ENCODE results near the gene FOXP4. TPM values are rescaled to one million over a fixed set of nuclear protein-coding genes. Genes with fewer than 3 reads are reported as not detected.

The FOXP4 gene
- total RNA-seq, 2 donors from 2014 or later: 8.6 to 10.5 TPM

GRCh38 chr6:41546475-41546865 lies 289 bp downstream of the FOXP4 start:
- H3K27ac ChIP-seq: peak overlapping the region; percentile 74 to 88 (median 84)
- no peaks in the 10 kb centered on the region for H3K27me3 ChIP-seq
- WGBS, 2 donors: 0% methylated on average over 1 to 8 of the region's 67 CpGs
- intact Hi-C loops (cut with DNase I): no loop called here
- no peaks in the 10 kb centered on the region for H3K9me3 ChIP-seq
- peaks cover 47% of the 10 kb centered on the region for H3K4me1 ChIP-seq
- H3K4me3 ChIP-seq: peak overlapping the region in 1 of 2 donors; percentile 94
- TF ChIP-seq POLR2A (IDR thresholded peaks at IDR 0.05): peak in 1 of 3 donors; percentile 34
- TF ChIP-seq CTCF (IDR thresholded peaks at IDR 0.05): no peak
- ATAC-seq: peak; percentile 74
- no peaks in the 10 kb centered on the region for H3K36me3 ChIP-seq (replicated peaks in 1 of 2; ENCODE audit: insufficient read depth in 1 of 2, low read depth in 2 of 2)
- DNase-seq: no peak

- no peak for TF ChIP-seq CTCF (IDR thresholded peaks at IDR 0.05)
- peak in 2 of 3 donors; percentile 17 to 23 for TF ChIP-seq POLR2A (IDR thresholded peaks at IDR 0.05)
- Histone ChIP-seq H3K4me1 (peaks cover 54% of the 10 kb centered on the region), H3K4me3 (peak overlapping the region; percentile 56 to 94), H3K36me3 (replicated peaks in 1 of 2; ENCODE audit: insufficient read depth in 1 of 2, low read depth in 2 of 2) (no peaks in the 10 kb centered on the region), H3K27ac (peak overlapping the region; percentile 74 to 88 (median 84)), H3K27me3 (no peaks in the 10 kb centered on the region), H3K9me3 (no peaks in the 10 kb centered on the region)
- peak; percentile 42 for ATAC-seq
- 0 to 1% methylated on average over 24 to 51 of the region's 82 CpGs for WGBS, 2 donors
- DNase-seq: peak; percentile 57 to 66 (median 62)
- intact Hi-C loops (cut with DNase I): no loop called here
Measured at GRCh38 chr6:41546866-41547798, 951 bp downstream of the FOXP4 start.

- Histone ChIP-seq H3K27me3 (no peaks in the 10 kb centered on the region), H3K27ac (peak overlapping the region; percentile 74 to 88 (median 84)), H3K4me1 (peaks cover 59% of the 10 kb centered on the region), H3K4me3 (peak overlapping the region; percentile 56 to 94), H3K9me3 (no peaks in the 10 kb centered on the region), H3K36me3 (replicated peaks in 1 of 2; ENCODE audit: insufficient read depth in 1 of 2, low read depth in 2 of 2) (no peaks in the 10 kb centered on the region)
- no peak for DNase-seq
- intact Hi-C loops (cut with DNase I): no loop called here
- no peak for ATAC-seq
- TF ChIP-seq POLR2A (IDR thresholded peaks at IDR 0.05): no peak
- no peak for TF ChIP-seq CTCF (IDR thresholded peaks at IDR 0.05)
- WGBS, 2 donors: 3% methylated on average over 21 of the region's 21 CpGs; no CpG with 5 or more reads in 1 of the 2 donors
Measured at GRCh38 chr6:41547799-41548097, 1.6 kb downstream of the FOXP4 start.

GRCh38 chr6:41548098-41548840 lies 2.1 kb downstream of the FOXP4 start:
- Histone ChIP-seq H3K4me1 (peaks cover 64% of the 10 kb centered on the region), H3K9me3 (no peaks in the 10 kb centered on the region), H3K27me3 (no peaks in the 10 kb centered on the region), H3K36me3 (replicated peaks in 1 of 2; ENCODE audit: insufficient read depth in 1 of 2, low read depth in 2 of 2) (no peaks in the 10 kb centered on the region), H3K4me3 (peak overlapping the region; percentile 56 to 94), H3K27ac (peak overlapping the region; percentile 74 to 88 (median 84))
- WGBS, 2 donors: 8 to 21% methylated on average over 34 to 50 of the region's 50 CpGs
- DNase-seq (peak; percentile 39 to 64 (median 48)), ATAC-seq (no peak)
- TF ChIP-seq POLR2A (IDR thresholded peaks at IDR 0.05) (no peak), CTCF (IDR thresholded peaks at IDR 0.05) (no peak)
- intact Hi-C loops (cut with DNase I): no loop called here

All from body of pancreas (tissue), 4 donors.